Activated CD4-positive, CD25-positive, alpha-beta regulatory T cell treated with anti-CD3 and anti-CD28 coated beads, Interleukin-2, amount 50 U/mL, for 16 hours (primary cell): ENCODE measurements around the gene ABHD16A.

Experiments
- DNase-seq: peaks from one replicate; pipeline ENCODE4 v3.0.0-alpha.2; 2020; ENCODE audit warnings: low read depth, low spot score

ABHD16A gene

DNA sequence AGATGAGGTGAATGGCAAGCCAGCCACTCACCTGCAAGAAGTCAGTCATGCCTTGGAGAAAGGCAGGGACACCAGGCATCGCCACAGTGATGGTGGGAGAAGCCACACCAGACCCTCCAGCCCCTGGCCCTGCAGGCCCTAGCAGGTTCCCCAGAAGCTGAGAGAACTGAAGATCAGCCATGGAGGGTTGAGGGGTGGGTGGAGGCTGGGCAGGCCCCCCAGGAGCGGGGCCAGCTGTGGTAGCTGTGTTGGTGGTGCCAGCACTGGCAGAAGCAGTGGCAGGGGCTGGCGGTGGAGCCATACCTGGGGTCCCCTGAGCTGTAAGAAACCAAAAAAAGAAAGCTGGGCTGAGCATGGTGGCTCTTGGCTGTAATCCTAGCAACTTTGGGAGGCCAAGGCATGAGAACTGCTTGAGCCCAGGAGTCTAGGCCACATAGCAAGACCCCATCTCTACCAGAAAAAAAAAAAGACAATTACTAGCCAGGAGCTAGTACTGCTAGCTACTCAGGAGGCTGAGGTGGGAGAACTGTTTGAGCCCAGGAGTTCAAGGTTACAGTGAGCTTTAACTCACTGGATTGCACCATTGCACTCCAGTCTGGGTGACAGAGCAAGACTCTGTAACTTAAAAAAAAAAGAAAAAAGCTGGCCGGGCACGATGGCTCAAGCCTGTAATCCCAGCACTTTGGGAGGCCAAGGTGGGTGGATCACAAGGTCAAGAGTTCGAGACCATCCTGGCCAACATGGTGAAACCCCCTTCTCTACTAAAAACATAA is 60.1 kb downstream of the ABHD16A start:
- DNase-seq, result no peak

DNA sequence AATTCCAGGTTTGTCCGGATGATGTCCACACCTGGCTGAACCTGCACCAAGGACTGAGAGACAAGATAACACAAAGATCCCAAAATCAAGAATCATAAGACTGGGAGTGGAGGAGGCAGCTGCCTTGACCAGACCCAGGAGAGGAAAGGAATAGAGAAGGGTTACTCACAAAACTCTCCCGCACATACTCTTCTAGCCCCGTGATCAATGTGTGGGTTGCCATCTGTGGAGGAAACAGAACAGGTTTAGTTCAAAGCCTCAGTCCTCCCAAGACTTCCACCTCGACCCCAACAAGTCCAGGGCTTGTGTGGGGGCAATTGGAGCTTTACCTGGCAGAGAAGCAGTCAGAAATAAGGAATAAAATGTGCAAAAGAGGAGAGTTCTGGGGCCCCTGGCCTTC is 61.8 kb downstream of the ABHD16A start:
- DNase-seq, result no peak

DNA sequence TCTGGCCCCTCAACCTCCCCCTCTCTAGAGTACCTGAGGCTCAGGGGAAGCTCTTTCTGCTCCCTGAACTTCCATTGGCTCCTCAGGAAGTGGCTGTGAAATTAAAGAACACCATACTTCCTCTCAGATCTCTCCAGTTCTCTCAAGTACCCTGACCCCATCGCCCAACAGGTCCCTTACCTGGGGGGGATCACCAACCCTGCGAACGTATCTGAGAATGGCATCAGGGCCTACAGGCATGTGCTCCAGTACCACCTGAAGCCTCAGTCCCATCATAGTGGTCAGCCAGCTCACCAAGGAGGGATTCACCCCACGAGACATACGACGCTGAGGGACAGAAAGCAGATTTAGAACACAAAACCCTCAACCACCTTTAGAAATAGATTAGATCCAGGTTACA is 62.5 kb downstream of the ABHD16A start:
- DNase-seq, result no peak

DNA sequence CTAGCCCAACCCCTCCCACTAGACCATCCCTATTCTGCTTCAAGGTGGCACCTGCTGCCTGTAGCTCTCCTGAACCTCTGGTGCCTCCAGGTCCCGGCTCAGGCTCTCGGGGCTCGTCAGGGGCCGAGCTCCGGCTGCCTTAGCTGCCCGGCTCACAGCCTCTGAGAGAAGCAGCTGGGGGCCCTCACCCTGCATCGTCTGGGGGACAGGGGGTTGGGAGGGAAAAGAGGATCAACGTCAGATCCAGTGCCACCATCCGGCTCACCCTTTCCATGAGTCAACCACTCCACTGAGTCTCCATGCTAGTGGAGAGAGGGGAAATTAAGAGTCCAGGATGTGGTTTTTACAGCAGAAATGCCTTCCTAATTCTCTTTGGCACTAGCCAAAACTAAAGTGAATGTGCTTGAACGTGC is 63.7 kb downstream of the ABHD16A start:
- DNase-seq, result no peak

DNA sequence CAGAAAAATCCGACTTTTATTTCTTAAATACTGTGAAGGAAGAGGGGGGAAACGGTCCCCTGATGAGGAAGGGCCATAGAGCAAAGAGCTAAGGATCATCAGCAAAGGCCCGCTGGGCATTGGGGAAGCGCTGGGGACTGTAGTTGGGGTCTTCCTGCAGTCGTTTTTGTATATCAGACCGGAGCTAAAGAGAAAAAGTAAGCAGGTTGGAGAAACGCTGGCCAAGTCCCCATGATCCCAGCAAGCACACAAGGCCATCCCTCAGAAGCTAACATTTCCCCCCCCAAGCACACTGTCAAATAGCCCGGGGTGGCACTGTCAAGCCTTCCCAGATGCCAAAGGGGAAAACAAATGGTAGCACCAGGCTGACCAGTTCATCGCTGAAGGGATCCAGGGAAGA is 64.1 kb downstream of the ABHD16A start:
- DNase-seq, result no peak
